Neural cell (in vitro differentiated cells): ENCODE measurements around the gene MYH7B. TPM values are rescaled to one million over a fixed set of nuclear protein-coding genes. Genes with fewer than 3 reads are reported as not detected.

Source experiments
- H2AFZ ChIP-seq: fragments of 200-600, 300-800 bp; sonication (generic), shearing (Covaris generic); 2 replicates; pipeline ENCODE4 v1.6.0; 2014; ENCODE audit warnings: low read depth, mild to moderate bottlenecking, antibody characterized with exemption, low read length, moderate library complexity
- H3F3A ChIP-seq: fragments of 200-600 bp; shearing (Covaris generic); 2 replicates; pipeline ENCODE4 v1.6.1; 2016; ENCODE audit warnings: mild to moderate bottlenecking, moderate library complexity, mixed read lengths, antibody characterized with exemption, low read length; ENCODE audit not compliant: insufficient read depth, poor library complexity, severe bottlenecking
- H3K27ac ChIP-seq: fragments of 200-600, 300-800 bp; sonication (generic), shearing (Covaris generic); 2 replicates; pipeline ENCODE4 v1.5.1; 2014; ENCODE audit warnings: mild to moderate bottlenecking, low read length, moderate library complexity
- H3K27me3 ChIP-seq: fragments of 300-800, 200-600 bp; sonication (generic), shearing (Covaris generic); 2 replicates; pipeline ENCODE4 v1.6.0; 2014; ENCODE audit warnings: mild to moderate bottlenecking, low read depth, low read length, moderate library complexity; ENCODE audit not compliant: insufficient read depth
- H3K36me3 ChIP-seq: fragments of 300-800, 200-600 bp; sonication (generic), shearing (Covaris generic); 2 replicates; pipeline ENCODE4 v1.5.1; 2014; ENCODE audit warnings: mild to moderate bottlenecking, antibody characterized with exemption, low read length, moderate library complexity; ENCODE audit not compliant: insufficient read depth
- H3K4me2 ChIP-seq: fragments of 300-800, 200-600 bp; sonication (generic), shearing (Covaris generic); 2 replicates; pipeline ENCODE4 v1.6.0; 2014; ENCODE audit warnings: mild to moderate bottlenecking, low read length
- H3K4me3 ChIP-seq: fragments of 300-800, 200-600 bp; sonication (generic), shearing (Covaris generic); 2 replicates; pipeline ENCODE4 v1.5.1; 2014; ENCODE audit warnings: mild to moderate bottlenecking, low read length, moderate library complexity
- H3K79me2 ChIP-seq: fragments of 200-600 bp; shearing (Covaris generic); replicated peaks from 2 replicates; pipeline ENCODE4 v1.6.0; 2014; ENCODE audit warnings: mild to moderate bottlenecking, low read length, moderate library complexity; ENCODE audit not compliant: insufficient read depth
- H3K9ac ChIP-seq: fragments of 300-800, 200-600 bp; sonication (generic), shearing (Covaris generic); 2 replicates; pipeline ENCODE4 v1.6.1; 2016; ENCODE audit warnings: mild to moderate bottlenecking, low read length, mixed read lengths
- H3K9me2 ChIP-seq: fragments of 200-600 bp; shearing (Covaris generic); 2 replicates; pipeline ENCODE4 v1.6.1; 2016; ENCODE audit warnings: mild to moderate bottlenecking, low read length, mixed read lengths; ENCODE audit not compliant: insufficient read depth
- H3K9me3 ChIP-seq: fragments of 200-600, 300-800 bp; sonication (generic), shearing (Covaris generic); 2 replicates; pipeline ENCODE4 v1.6.1; 2016; ENCODE audit warnings: mild to moderate bottlenecking, mixed run types, low read length, moderate library complexity, mixed read lengths
- H4K20me1 ChIP-seq: fragments of 200-600 bp; shearing (Covaris generic); 2 replicates; pipeline ENCODE4 v1.6.1; 2016; ENCODE audit warnings: mild to moderate bottlenecking, mixed run types; ENCODE audit not compliant: insufficient read depth
- EP300 ChIP-seq: fragments of 450-650 bp; conservative IDR thresholded peaks from 2 replicates; pipeline ENCODE4 v1.6.1; 2014; ENCODE audit warnings: antibody characterized with exemption, mild to moderate bottlenecking, moderate library complexity; ENCODE audit not compliant: poor library complexity, severe bottlenecking
- EZH2 ChIP-seq: fragments of 200-600, 300-800 bp; shearing (Covaris generic), sonication (generic); IDR thresholded peaks from 2 replicates; pipeline ENCODE4 v1.6.1; 2014; ENCODE audit warnings: antibody characterized with exemption, low read length, borderline replicate concordance, mild to moderate bottlenecking; ENCODE audit not compliant: insufficient read depth, poor library complexity, severe bottlenecking
- MXI1 ChIP-seq: fragments of 450-650 bp; conservative IDR thresholded peaks from 2 replicates; pipeline ENCODE4 v1.6.1; 2014; ENCODE audit warnings: antibody characterized with exemption, mild to moderate bottlenecking; ENCODE audit not compliant: poor library complexity, severe bottlenecking
- POLR2AphosphoS5 ChIP-seq: IDR thresholded peaks from 2 replicates; pipeline ENCODE4 v1.6.1; 2012
- RAD21 ChIP-seq: fragments of 450-650 bp; conservative IDR thresholded peaks from 2 replicates; pipeline ENCODE4 v1.6.1; 2014; ENCODE audit warnings: antibody characterized with exemption, mild to moderate bottlenecking, moderate library complexity
- SMC3 ChIP-seq: fragments of 450-650 bp; conservative IDR thresholded peaks from 2 replicates; pipeline ENCODE4 v1.6.1; 2014; ENCODE audit warnings: antibody characterized with exemption, mild to moderate bottlenecking, moderate library complexity; ENCODE audit not compliant: poor library complexity
- TAF1 ChIP-seq: IDR thresholded peaks from 2 replicates; pipeline ENCODE4 v1.6.1; 2012; ENCODE audit warnings: low read depth
- polyA plus RNA-seq: library from polyadenylated mRNA; depleted of rRNA; stranded (reverse); fragments of >200 nt; gene quantifications from 2 replicates; pipeline ENCODE4 v1.2.3, GENCODE V29; 2014
- TF ChIP-seq, protein P1 (sequence below): fragments of 450-650 bp; IDR thresholded peaks from 2 replicates; pipeline ENCODE4 v1.5.1; 2014; ENCODE audit warnings: antibody characterized with exemption, mild to moderate bottlenecking, moderate library complexity; ENCODE audit not compliant: poor library complexity, severe bottlenecking
- TF ChIP-seq, protein P2 (sequence below): IDR thresholded peaks from 2 replicates; pipeline ENCODE4 v1.6.1; 2012; ENCODE audit warnings: borderline replicate concordance

The MYH7B gene
- polyA plus RNA-seq, 1 donor from 2014 or later: not detected

- no peak overlapping the region for H3K4me3 ChIP-seq
- H3K9me2 ChIP-seq: no peaks in the 10 kb centered on the region
- no peak overlapping the region for H3K9ac ChIP-seq
- no peaks in the 10 kb centered on the region for H3K36me3 ChIP-seq
- no peak overlapping the region for H3K27ac ChIP-seq
- H3K27me3 ChIP-seq: no peaks in the 10 kb centered on the region
- H3K9me3 ChIP-seq: no peaks in the 10 kb centered on the region
- TF ChIP-seq POLR2AphosphoS5 (no peak), SMC3 (no peak), TAF1 (no peak), MXI1 (no peak), RAD21 (no peak), EZH2 (no peak), EP300 (no peak)
- TF ChIP-seq, protein P1, sequence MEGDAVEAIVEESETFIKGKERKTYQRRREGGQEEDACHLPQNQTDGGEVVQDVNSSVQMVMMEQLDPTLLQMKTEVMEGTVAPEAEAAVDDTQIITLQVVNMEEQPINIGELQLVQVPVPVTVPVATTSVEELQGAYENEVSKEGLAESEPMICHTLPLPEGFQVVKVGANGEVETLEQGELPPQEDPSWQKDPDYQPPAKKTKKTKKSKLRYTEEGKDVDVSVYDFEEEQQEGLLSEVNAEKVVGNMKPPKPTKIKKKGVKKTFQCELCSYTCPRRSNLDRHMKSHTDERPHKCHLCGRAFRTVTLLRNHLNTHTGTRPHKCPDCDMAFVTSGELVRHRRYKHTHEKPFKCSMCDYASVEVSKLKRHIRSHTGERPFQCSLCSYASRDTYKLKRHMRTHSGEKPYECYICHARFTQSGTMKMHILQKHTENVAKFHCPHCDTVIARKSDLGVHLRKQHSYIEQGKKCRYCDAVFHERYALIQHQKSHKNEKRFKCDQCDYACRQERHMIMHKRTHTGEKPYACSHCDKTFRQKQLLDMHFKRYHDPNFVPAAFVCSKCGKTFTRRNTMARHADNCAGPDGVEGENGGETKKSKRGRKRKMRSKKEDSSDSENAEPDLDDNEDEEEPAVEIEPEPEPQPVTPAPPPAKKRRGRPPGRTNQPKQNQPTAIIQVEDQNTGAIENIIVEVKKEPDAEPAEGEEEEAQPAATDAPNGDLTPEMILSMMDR: no peak
- TF ChIP-seq, protein P2, sequence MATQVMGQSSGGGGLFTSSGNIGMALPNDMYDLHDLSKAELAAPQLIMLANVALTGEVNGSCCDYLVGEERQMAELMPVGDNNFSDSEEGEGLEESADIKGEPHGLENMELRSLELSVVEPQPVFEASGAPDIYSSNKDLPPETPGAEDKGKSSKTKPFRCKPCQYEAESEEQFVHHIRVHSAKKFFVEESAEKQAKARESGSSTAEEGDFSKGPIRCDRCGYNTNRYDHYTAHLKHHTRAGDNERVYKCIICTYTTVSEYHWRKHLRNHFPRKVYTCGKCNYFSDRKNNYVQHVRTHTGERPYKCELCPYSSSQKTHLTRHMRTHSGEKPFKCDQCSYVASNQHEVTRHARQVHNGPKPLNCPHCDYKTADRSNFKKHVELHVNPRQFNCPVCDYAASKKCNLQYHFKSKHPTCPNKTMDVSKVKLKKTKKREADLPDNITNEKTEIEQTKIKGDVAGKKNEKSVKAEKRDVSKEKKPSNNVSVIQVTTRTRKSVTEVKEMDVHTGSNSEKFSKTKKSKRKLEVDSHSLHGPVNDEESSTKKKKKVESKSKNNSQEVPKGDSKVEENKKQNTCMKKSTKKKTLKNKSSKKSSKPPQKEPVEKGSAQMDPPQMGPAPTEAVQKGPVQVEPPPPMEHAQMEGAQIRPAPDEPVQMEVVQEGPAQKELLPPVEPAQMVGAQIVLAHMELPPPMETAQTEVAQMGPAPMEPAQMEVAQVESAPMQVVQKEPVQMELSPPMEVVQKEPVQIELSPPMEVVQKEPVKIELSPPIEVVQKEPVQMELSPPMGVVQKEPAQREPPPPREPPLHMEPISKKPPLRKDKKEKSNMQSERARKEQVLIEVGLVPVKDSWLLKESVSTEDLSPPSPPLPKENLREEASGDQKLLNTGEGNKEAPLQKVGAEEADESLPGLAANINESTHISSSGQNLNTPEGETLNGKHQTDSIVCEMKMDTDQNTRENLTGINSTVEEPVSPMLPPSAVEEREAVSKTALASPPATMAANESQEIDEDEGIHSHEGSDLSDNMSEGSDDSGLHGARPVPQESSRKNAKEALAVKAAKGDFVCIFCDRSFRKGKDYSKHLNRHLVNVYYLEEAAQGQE: no peak
- H2AFZ ChIP-seq: no peak overlapping the region
- no peaks in the 10 kb centered on the region for H4K20me1 ChIP-seq
- no peaks in the 10 kb centered on the region for H3K79me2 ChIP-seq
- no peaks in the 10 kb centered on the region for H3F3A ChIP-seq
- H3K4me2 ChIP-seq: no peak overlapping the region
Observed at GRCh38 chr20:34978092-34978744, 22.6 kb downstream of the MYH7B start.

DNA sequence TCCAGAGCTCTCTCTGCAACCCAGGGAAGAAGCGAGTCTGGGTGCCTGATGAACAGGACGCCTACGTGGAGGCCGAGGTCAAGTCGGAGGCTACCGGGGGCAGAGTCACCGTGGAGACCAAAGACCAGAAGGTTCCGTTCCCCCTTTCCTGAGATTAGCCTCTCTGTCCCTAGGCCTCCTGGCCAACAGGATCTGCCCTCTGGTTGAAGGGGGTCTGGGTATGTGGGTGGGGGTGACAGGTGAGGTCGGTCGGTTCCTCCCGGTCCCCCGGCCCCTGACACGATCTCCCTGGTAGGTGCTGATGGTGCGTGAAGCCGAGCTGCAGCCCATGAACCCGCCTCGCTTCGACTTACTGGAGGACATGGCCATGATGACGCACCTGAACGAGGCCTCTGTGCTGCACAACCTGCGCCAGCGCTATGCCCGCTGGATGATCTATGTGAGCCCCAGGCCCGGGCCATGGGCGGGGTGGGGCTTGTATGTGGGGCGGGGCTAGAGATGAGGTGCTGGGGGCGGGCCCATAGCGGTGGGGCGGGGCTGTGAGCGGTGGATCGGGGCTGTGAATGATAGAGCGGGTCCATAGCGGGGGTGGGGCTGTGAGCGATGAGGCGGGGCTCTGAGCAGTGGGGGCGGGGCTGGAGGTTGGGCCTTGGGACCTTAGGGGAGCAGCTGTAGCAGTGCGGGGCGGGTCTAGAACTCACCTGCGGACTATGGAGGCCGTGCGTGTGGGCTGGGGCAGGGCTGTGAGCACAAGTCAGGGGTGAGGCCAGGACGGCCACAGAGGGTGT, 23.9 kb downstream of the MYH7B start:
- no peak overlapping the region for H3K9ac ChIP-seq
- no peak overlapping the region for H3K4me2 ChIP-seq
- no peaks in the 10 kb centered on the region for H3K36me3 ChIP-seq
- TF ChIP-seq SMC3 (no peak), EP300 (no peak), POLR2AphosphoS5 (no peak), EZH2 (no peak), MXI1 (no peak), RAD21 (no peak), TAF1 (no peak)
- TF ChIP-seq, protein P1: no peak
- TF ChIP-seq, protein P2: no peak
- no peak overlapping the region for H2AFZ ChIP-seq
- H4K20me1 ChIP-seq: no peaks in the 10 kb centered on the region
- no peak overlapping the region for H3K4me3 ChIP-seq
- no peaks in the 10 kb centered on the region for H3K9me3 ChIP-seq
- no peaks in the 10 kb centered on the region for H3F3A ChIP-seq
- H3K27me3 ChIP-seq: no peaks in the 10 kb centered on the region
- H3K79me2 ChIP-seq: no peaks in the 10 kb centered on the region
- no peaks in the 10 kb centered on the region for H3K9me2 ChIP-seq
- H3K27ac ChIP-seq: no peak overlapping the region
